Spinal cord (tissue), 10 donors: Measurements from ENCODE around the gene PRKCE. TPM values are rescaled to one million over a fixed set of nuclear protein-coding genes. Genes with fewer than 3 reads are reported as not detected.
A peak's percentile ranks its signal among the peaks of the same experiment; 100 is the strongest.

Source experiments
- DNase-seq, 6 donors: peaks; one replicate each; pipeline versions ENCODE4 v3.0.0 to v3.0.0-alpha.2; 2013 to 2015; ENCODE audit warnings: low spot score in 6 of 6, low read depth in 4 of 6
- H3K27ac ChIP-seq: one replicate; pipeline ENCODE4 v1.5.1; 2013; ENCODE audit warnings: low read depth, low read length, control low read depth
- H3K27me3 ChIP-seq: one replicate; pipeline ENCODE4 v1.6.1; 2013; ENCODE audit warnings: low read length; ENCODE audit not compliant: control insufficient read depth, insufficient read depth
- H3K36me3 ChIP-seq: one replicate; pipeline ENCODE4 v1.6.1; 2013; ENCODE audit warnings: low read length; ENCODE audit not compliant: control insufficient read depth, insufficient read depth
- H3K4me1 ChIP-seq: one replicate; pipeline ENCODE4 v1.6.1; 2013; ENCODE audit warnings: low read length; ENCODE audit not compliant: control insufficient read depth, insufficient read depth
- H3K4me3 ChIP-seq: one replicate; pipeline ENCODE4 v1.5.1; 2013; ENCODE audit warnings: low read depth, low read length, control low read depth
- H3K9me3 ChIP-seq: one replicate; pipeline ENCODE4 v1.6.1; 2013; ENCODE audit warnings: low read length; ENCODE audit not compliant: control insufficient read depth, insufficient read depth
- WGBS: methylation state at CpG from one replicate; pipeline ENCODE4 v1.1.5; 2013; ENCODE audit warnings: missing lambda C conversion rate; ENCODE audit not compliant: insufficient coverage; 5-methylcytosine and 5-hydroxymethylcytosine counted together
- polyA plus RNA-seq, 2 donors: library from polyadenylated mRNA; unstranded; fragments of 120-200 nt; gene quantifications; one replicate each; pipeline ENCODE4 v1.2.1, GENCODE V29; 2013; ENCODE audit not compliant: insufficient read length in 2 of 2
- total RNA-seq, 2 donors: library from RNA; depleted of rRNA in 1 of 2; stranded (reverse); fragments of 120-200 nt in 1 of 2; fragments of >200 nt in 1 of 2; gene quantifications; one replicate each; pipeline versions ENCODE4 v1.2.3 to v1.2.4, GENCODE V29; 2013 to 2014
- donor health status: healthy.

The PRKCE gene
- total and polyA plus RNA-seq, 4 donors = 22.9 to 48.5 (median 37.4) TPM

DNA sequence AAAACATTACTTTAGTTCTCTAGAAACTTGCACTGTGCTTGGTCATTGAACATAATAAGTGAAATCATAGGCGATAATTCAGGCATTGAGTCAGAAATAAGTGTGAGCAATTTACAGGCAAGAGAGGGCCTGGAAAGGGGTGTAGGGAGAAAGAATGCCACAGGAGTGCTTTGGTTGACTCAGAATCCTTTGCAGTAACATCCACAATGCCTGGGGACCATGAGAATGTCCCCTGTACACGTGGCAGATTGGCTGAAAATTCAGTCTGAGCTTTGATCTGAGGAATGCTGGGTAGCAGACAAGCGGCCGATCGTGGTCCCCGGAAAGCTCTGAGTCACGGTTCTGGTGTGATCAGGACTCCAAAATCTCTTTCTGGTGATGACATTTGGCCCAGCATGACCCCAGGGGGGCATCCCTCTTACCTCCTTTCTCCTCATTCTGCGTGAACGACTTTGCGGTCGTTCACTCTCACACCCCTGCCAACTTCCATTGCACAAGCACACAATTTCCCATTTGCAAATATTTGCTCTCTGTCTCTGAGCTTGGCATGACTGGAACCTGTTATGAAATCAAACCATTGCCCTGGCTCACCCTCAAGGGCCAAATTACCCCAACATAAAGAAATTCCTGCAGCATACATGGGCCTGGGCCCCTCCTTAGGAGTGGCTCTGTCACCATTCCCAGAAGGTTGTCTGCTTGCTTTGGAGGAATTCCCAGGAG, 340.7 kb downstream of the PRKCE start:
- Histone ChIP-seq H3K27ac (no peak overlapping the region), H3K36me3 (peaks cover 9% of the 10 kb centered on the region), H3K4me3 (no peak overlapping the region), H3K9me3 (no peaks in the 10 kb centered on the region), H3K4me1 (peaks cover 13% of the 10 kb centered on the region), H3K27me3 (no peaks in the 10 kb centered on the region)
- 72% methylated on average over 11 of the region's 11 CpGs for WGBS
- DNase-seq = peak in 1 of 6 donors; percentile 72

DNA sequence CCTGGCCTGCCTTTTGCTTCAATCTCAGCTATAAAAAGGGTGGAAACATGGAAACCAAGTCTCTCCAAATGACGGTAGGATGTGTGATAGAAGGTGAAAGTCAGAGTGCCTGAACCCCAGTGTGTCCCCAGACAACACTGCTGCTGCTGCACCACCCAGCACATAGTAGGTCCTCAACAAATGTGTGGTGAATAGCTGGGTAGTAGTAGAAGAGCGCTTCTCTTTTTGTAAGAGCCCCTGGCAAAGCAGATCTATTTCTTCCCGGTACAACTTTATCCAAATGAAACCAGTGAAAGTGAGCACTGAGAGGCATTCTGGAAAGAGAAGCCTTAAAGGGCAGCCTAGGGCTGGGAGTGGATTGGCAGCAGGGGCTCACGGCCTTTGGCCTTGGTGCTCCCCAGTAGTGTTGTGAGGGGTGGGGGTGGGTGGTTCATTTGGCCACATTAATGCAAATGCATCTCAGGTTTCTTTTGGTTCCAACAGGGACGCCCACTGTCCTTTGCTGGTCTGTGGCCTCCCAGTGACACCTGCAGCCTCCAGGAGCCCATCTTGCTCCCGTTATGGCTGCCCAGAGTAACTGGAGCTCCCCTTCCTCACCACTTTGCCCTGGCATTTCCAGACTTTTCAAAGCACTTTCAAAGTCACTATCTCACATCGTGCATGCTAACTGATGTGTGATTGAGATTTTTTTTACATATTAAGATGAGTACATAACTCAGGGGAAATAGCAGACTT, 341.4 kb downstream of the PRKCE start:
- H3K4me3 ChIP-seq = no peak overlapping the region
- peaks cover 10% of the 10 kb centered on the region for H3K4me1 ChIP-seq
- H3K36me3 ChIP-seq = peaks cover 7% of the 10 kb centered on the region
- no peaks in the 10 kb centered on the region for H3K27me3 ChIP-seq
- no peaks in the 10 kb centered on the region for H3K9me3 ChIP-seq
- H3K27ac ChIP-seq = peak overlapping the region; percentile 8
- DNase-seq = no peak
- WGBS = 75% methylated on average over 3 of the region's 7 CpGs

DNA sequence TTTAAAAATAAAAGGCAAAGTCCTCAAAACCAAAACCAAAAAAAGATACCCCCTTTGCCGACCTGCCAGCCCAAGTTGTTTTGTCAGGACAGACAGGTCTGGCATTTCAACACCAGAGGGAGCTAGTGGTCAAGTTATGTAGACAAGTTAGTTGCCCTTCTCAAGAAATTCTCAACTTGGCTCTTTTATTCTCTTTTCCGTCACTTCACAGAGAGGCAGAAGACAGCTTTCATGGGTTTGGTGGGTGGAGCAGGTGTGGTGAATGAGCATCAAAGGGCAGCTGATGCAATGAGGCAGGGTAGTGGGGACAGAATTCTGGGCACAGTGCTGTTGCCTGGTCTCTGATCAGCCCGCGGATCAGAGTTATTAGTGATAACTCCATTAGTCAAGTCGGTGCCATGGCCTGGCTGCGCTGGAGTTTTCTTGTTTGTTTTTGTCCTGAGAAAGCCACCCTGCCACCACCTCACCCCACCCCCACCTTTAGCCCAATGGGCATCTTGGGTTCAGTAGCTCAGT, 342.1 kb downstream of the PRKCE start:
- Histone ChIP-seq H3K4me1 (peaks cover 8% of the 10 kb centered on the region), H3K27me3 (no peaks in the 10 kb centered on the region), H3K4me3 (no peak overlapping the region), H3K9me3 (no peaks in the 10 kb centered on the region), H3K36me3 (peaks cover 5% of the 10 kb centered on the region), H3K27ac (no peak overlapping the region)
- DNase-seq = peak in 5 of 6 donors; percentile 36 to 87 (median 56)
- WGBS = 75% methylated on average over 4 of the region's 6 CpGs

DNA sequence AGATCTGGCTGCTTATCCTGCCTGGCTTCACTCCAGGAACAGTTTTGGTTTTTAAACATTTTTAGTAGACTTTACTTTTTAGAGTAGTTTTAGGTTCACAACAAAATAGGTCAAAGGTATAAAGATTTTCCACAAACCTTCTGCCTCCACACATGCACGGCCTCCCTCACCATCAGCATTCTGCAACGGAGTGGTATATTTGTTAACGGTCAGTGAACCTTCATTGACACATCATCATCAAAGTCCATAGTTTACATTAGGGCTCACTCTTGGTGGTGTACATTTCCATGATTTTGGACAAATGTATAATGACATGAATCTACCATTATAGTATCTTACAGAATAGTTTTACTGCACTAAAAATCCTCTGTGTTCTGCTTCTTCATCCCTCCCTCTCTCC, 342.6 kb downstream of the PRKCE start:
- DNase-seq = no peak
- no CpG with 5 or more reads among the region's 3 CpGs for WGBS

DNA sequence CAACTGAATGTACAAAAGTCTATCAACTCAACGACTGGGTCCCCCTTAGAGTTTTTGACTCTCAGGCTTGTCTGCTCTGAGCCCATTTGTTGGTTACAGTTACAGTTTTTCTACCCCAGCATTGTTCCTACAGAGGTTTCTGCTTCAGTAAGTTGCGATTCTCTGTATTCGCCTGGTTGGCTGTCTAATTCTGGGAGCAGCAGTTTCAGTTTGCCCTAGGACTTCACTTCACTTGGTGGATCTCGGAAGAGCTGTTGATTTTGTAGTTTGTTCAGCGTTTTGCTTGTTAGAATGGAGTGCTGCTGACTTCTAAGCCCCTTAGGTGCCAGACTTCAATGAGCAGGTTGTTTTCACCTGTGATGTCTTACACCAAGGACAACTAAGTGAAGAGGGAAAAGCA, 349.2 kb downstream of the PRKCE start:
- Histone ChIP-seq H3K27ac (no peak overlapping the region), H3K4me1 (no peaks in the 10 kb centered on the region), H3K4me3 (no peak overlapping the region), H3K36me3 (peaks cover 9% of the 10 kb centered on the region), H3K9me3 (no peaks in the 10 kb centered on the region), H3K27me3 (no peaks in the 10 kb centered on the region)
- WGBS = 80% methylated on average over 5 of the region's 5 CpGs
- no peak for DNase-seq

More for the DNA sequence above, 342.6 kb downstream of the PRKCE start:
- no peaks in the 10 kb centered on the region for H3K9me3 ChIP-seq
- H3K4me1 ChIP-seq = peaks cover 8% of the 10 kb centered on the region
- no peak overlapping the region for H3K27ac ChIP-seq
- no peaks in the 10 kb centered on the region for H3K27me3 ChIP-seq
- H3K4me3 ChIP-seq = no peak overlapping the region
- peaks cover 5% of the 10 kb centered on the region for H3K36me3 ChIP-seq

DNA sequence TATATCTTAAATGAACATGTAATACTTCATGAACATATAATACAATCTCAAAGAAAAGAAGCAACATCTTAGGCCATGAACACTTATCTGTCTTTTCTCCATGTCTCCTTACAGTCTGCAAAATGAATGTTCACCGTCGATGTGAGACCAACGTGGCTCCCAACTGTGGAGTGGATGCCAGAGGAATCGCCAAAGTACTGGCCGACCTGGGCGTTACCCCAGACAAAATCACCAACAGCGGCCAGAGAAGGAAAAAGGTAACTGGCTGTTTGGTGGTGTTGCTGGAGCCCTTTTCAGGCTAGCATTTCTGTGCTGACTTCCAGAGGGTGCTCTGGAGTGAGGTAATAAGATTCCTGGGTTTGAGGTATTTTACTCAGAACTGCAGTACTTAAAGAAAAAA, 349.8 kb downstream of the PRKCE start:
- no peak for DNase-seq
- H3K27me3 ChIP-seq = no peaks in the 10 kb centered on the region
- H3K9me3 ChIP-seq = no peaks in the 10 kb centered on the region

DNA sequence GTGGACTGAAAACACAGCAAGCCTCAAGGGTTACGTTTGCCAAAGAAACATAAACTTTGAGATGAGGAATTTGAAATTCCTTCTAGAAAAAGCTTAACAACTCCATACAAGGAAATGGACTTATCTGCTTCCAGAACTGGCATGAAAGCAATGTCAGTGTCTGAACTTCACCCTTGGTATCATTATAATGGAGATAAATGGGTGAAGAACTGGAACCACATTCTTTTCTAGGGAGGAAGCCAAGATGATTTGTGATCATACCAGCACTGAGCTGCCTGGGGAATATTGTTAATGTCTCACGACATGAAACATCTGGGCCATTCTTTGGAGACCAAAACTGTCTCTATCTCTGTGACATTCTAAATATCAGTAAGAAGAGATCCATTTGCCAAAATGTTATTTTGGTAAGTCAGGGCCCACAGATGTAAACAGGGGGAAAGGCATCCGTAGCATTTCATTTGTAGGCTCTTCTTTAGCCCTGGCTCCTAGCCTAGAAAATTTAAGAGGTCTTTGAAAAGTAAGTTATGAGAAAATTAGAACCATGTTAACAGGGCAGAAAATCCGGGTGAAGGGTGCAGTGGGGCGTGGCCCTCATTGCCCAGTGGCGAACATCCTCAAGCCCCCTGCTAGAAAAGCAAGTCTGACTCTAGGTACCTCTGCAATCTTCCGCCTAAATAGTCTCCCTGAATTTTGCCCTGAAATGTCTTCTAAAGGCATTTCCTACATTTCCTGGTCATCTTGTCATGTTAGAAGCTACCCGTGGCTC, 350.4 kb downstream of the PRKCE start:
- Histone ChIP-seq H3K4me3 (no peak overlapping the region), H3K36me3 (peaks cover 12% of the 10 kb centered on the region), H3K27ac (peak overlapping the region; percentile 72), H3K27me3 (no peaks in the 10 kb centered on the region), H3K4me1 (no peaks in the 10 kb centered on the region), H3K9me3 (no peaks in the 10 kb centered on the region)
- DNase-seq = no peak
- WGBS = 100% methylated on average over 1 of the region's 8 CpGs

More for the DNA sequence above, 349.8 kb downstream of the PRKCE start:
- Histone ChIP-seq H3K4me1 (no peaks in the 10 kb centered on the region), H3K4me3 (no peak overlapping the region), H3K36me3 (peaks cover 9% of the 10 kb centered on the region), H3K27ac (peak overlapping the region; percentile 72)
- WGBS = 97% methylated on average over 6 of the region's 7 CpGs

DNA sequence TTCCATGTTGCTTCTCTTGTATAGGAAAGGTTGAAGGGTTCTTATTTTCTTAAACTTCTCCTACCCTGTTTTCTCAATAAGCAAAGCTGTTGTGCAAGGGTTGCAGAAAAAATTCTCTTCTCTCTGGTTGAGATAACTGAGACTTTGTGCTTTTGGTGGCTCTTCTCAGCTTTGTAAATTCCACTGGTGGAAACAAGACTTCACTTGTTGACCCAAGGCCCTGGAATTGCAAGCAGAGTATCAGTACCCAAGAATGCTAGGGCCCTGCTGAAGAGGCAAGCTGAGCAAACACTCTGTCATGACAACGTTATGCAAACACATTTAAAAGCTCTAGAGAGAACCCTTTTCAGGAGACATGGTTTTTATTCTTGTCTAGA, 351.0 kb downstream of the PRKCE start:
- Histone ChIP-seq H3K27me3 (no peaks in the 10 kb centered on the region), H3K9me3 (no peaks in the 10 kb centered on the region), H3K4me1 (no peaks in the 10 kb centered on the region), H3K36me3 (peaks cover 14% of the 10 kb centered on the region), H3K4me3 (no peak overlapping the region), H3K27ac (peak overlapping the region; percentile 72)
- peak in 1 of 6 donors; percentile 40 for DNase-seq
- no CpG with 5 or more reads among the region's 1 CpG for WGBS

DNA sequence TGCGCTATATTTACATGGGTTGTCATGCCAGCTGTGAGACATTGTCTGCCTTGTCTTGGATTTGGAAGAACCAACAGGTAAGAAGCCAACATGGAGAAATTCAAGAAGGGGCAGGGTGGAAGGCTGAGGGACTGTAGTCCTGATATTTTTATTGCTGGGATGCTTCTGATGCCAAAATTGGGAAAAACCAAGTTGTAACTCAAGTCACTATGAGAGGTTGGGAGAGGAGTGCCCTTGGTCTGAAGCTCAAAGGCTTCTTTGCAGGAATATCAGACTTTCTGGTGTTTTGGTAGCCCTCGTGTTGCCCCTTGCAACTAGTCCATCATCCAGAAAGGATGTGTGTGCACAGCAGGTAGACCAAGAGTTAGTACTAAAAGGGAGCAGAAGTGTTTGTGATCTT, 351.5 kb downstream of the PRKCE start:
- no peaks in the 10 kb centered on the region for H3K9me3 ChIP-seq
- H3K36me3 ChIP-seq = peaks cover 15% of the 10 kb centered on the region
- no peak overlapping the region for H3K4me3 ChIP-seq
- H3K4me1 ChIP-seq = no peaks in the 10 kb centered on the region
- no peak for DNase-seq
- 73% methylated on average over 2 of the region's 2 CpGs for WGBS
- H3K27ac ChIP-seq = peak overlapping the region; percentile 27
- H3K27me3 ChIP-seq = no peaks in the 10 kb centered on the region
